NCI-H748 (cell line): ENCODE data around the gene KCNG1.
"Not testable (repeated sequence)": the region's sequence is repeated elsewhere in the genome, so short reads cannot be mapped to it uniquely, and the experiment has no call there.

Source experiments
- DNase-seq: peaks from one replicate; lab custom pipeline; 2025; ENCODE audit not compliant: unreplicated experiment; lab: John Stamatoyannopoulos, UW

KCNG1 gene, protein sequence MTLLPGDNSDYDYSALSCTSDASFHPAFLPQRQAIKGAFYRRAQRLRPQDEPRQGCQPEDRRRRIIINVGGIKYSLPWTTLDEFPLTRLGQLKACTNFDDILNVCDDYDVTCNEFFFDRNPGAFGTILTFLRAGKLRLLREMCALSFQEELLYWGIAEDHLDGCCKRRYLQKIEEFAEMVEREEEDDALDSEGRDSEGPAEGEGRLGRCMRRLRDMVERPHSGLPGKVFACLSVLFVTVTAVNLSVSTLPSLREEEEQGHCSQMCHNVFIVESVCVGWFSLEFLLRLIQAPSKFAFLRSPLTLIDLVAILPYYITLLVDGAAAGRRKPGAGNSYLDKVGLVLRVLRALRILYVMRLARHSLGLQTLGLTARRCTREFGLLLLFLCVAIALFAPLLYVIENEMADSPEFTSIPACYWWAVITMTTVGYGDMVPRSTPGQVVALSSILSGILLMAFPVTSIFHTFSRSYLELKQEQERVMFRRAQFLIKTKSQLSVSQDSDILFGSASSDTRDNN

DNA sequence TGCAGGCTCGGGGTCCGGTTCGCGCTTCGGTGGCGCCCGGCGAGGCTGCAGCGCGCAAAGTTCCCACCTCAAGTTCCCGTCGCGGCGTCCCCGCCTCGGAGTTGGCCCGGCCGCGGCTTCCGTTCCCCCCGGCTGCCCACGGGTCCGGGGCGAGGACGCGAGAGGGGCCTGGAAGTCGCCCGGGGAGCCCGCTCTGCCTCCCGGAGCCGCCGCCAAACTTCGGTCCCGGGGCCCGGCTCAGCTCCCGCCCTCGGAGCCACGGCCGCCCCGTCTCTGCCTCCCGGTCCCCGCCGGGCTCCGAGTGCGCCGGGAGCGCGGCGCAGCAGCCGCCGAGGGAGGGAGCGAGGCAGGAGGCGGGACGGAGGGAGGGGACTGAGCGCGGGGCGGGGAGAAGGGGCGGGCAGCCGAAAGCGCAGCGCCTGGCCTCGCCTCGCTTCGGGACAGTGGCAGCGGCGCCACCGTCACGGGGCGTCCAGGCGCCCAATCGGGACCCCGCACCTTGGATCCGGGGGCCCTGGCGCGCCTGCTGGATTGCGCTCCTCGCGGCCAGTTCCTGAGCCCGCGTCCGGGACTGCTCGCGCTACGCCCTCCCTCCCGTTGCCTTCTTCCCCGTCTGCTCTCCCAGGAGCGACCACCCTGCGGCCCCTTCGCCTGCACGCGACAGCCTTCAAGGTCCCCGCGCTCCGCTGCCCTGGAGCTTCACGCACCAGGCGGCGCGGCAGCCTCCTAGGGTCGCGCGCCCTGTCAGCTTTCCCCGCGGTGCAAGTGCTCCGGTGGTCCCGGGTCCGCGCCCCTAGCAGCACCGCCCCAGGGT lies at the start of gene KCNG1:
TSS of gene KCNG1 (minus strand) at position 305 of the 814 bp plus-strand sequence. CDS start 12,769 bp downstream, outside the sequence.
- peak; percentile 23 for DNase-seq

DNA sequence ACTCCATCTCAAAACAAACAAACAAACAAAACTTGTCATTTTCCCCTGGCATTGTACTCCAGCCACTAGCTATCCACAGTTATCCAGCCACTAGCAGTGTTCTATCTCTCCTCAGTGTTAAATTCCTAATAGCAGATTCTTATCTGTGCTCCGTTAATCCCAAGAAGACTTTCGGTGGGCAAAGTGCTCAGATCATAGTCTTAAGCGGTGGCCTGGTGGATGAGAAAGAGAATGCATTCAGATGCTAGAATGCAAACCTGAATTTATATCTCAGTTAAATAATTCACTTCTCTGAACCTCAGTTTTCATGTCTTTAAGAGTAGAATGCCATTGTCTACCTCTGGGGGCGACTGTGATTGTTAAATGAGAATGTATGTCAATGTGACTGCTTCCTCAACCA lies 47.7 kb upstream of the KCNG1 start:
- DNase-seq: no peak

DNA sequence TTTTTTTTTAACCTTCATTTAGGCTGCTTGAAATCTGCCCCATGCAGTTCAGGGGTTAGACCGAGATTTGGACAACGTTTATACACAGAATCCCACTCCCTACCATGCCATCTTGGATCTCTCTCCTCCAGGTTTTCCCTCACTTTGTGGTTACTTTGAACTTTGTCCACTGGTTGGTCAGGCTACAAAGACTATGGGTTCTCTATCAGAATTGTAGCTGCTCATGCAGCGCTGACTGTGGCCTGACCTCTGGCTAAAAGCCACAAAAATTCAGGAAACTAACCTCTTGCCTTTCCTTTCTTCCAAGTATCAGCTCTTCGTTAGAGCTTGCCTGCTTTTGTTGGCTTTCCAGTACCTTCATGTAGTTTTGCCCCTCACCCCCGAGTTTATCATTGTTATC lies 44.9 kb upstream of the KCNG1 start:
- DNase-seq: no peak

DNA sequence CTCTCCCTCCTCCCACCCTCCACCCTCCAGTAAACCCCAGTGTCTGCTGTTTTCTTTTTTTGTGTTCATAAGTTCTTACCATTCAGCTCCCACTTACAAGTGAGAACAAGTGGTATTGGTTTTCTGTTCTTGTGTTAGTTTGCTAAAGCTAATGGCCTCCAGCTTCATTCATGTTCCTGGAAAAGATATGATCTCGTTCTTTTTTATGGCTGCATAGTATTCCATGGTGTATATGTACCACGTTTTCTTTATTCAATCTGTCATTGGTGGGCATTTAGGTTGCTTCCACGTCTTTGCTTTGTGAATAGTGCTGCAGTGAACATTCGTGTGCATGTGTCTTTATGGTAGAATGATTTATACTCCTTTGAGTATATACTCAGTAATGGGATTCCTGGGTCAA lies 42.7 kb upstream of the KCNG1 start:
- no peak for DNase-seq

DNA sequence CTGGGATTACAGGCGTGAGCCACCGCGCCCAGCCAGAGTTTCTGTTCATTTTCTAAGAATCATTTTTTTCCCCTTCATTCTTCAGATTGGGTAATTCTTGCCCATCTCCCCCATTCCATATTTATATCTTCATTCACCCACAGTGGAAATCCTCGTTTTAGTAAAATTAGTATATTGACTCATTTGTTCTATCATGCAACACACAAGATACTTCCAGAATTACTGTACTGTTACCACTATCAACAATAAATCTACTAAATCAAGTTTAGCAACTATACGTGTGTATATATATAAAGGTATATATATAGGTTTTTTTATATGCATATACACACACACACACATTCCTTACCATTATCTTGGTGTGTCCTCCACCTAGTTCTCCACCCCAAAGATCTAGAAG lies 41.2 kb upstream of the KCNG1 start:
- no peak for DNase-seq

DNA sequence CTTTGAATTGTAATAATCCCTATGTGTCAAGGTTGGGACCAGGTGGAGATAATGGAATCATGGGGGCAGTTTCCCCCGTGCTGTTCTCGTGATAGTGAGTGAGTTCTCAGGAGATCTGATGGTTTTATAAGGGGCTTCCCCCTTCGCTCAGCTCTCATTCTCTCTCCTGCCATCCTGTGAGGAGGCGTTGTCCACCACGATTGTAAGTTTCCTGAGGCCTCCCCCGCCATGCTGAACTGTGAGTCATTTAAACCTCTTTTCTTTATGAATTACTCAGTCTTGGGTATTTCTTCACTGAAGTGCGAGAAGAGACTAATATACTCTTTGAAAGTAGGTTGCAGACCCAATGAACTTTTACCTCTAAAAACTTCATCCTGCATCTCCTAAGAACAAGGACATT lies 39.2 kb upstream of the KCNG1 start:
- DNase-seq: no peak

DNA sequence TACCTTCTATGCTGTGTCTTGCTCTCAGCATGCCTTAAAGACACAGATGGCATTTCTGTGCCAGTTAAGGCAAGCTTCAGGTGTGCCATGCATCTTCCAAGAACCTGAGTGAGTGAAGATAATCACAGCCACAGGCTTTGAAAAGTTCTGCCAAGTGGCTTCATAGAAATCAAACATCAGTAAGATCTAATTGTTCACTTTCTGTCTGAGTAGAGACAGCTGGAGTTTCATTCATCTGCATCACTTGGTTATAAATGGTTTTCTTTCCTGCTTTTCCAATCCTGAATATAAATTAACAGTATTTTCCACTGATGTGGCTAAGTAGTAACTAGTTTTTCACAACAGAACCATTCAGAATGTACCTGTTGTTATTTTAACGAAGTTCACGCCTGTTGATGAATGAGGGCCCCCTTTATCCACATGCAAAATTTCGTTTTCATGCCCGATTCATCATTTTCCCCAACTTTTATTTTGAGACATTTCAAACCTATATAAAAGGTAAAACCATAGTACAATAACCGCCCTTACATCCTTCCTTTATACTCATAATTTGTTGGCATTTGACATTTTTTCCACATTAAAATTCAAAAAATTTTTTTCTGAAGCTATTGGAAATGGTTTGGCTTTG lies 38.6 kb upstream of the KCNG1 start:
- DNase-seq: no peak

DNA sequence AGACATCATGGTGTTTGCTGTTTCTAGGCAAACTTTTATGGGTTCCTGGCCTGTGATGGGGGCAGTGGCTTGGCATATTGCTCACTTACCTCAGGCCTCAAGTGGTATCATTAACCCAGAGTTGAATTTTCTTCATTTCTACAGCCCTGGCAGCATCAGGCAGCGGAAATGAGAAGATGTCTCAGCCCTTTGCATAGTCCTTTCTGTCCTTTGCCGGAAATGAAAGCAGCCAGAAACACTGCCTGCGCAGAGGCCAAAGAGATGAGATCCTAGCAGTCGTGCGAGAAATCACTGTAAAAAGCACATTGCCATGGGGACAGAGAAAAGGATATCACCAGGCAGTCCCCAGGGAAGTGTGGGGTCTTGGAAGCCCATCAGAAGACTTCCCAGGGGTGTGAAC lies 37.4 kb upstream of the KCNG1 start:
- DNase-seq: no peak

DNA sequence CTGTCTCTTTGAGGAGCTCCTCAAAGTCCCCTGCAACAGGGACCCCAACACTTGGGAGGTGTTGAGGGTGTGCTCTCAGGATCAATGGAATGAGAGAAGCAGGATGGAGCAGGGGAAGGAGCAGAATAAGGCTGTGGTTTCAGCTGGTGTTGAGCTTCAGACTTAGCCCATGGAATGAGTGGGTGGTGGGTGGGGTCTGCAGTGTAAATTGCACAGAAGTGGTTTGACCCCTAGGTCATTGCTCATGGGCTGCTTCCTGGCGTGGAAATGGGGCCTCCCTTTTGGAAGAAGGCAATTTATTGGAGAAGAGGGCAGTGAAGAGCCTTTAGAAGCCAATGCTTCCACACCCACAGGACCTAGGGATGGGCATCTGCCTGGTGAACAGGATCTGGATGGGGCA lies 37.0 kb upstream of the KCNG1 start:
- DNase-seq: no peak

DNA sequence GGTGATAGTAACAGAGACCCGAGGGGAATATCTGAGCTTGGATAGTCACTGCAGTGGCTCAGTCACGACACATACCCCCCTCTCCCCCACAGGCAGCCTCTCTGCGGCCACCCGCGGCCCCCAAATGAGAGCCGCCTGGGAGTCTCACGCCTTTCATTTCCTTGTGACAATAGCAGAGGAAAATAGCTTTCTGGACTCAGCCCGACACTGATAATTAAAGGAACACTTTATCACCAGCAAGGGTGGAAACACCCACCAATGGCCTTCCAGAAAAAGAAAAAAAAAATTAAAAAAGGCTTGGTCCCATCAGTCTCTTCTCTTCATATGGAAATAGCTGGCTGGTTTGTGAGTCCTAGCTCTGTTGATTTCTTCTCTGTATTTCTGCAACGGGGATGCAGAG lies 35.1 kb upstream of the KCNG1 start:
- DNase-seq: no peak

DNA sequence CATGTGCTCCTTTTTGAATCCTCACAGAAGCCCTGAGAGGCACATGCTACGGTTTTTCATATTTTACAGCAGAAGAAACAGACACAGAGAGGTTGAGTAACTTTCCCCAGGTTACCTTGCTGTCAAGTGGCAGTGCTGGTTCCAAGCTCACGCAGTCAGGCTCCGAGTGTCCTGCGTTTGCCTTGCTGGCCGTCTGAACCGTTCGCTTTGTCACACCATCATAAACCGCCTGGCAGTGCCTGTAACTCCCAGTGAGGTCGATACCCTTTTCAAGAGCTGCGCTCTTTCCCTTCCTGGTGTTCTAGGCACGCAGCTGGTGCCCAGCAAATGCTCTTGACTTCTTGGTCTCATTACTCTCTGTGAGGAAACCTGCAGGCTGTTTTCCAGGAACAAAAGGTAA lies 31.3 kb upstream of the KCNG1 start:
- DNase-seq: peak; percentile 2

DNA sequence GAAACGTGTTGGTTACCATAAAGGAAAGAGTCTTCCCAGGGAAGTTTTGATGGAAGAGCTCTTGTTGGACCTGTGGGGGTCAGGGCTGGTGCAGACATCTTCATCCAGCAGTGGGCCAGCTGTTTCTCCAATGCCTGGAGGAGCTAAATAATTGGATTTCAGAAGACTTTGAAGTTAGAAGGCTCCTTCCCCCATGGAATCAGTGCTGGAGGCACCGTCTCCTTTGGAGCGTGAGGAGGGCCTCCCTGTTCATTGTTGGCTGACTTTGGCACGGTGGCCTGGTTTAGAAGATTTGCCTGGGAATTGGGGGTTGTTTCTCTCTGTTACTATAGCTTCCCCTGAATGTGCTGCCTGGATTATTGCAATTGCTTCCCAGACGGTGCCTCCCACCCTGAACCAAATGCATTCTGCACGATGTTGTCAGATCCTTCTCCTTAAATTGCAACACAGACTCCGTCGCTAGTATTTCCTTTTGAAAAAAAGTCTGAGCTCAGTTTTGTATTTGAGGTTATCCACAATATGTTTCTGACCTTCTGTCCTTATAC lies 27.7 kb upstream of the KCNG1 start:
- DNase-seq: no peak

DNA sequence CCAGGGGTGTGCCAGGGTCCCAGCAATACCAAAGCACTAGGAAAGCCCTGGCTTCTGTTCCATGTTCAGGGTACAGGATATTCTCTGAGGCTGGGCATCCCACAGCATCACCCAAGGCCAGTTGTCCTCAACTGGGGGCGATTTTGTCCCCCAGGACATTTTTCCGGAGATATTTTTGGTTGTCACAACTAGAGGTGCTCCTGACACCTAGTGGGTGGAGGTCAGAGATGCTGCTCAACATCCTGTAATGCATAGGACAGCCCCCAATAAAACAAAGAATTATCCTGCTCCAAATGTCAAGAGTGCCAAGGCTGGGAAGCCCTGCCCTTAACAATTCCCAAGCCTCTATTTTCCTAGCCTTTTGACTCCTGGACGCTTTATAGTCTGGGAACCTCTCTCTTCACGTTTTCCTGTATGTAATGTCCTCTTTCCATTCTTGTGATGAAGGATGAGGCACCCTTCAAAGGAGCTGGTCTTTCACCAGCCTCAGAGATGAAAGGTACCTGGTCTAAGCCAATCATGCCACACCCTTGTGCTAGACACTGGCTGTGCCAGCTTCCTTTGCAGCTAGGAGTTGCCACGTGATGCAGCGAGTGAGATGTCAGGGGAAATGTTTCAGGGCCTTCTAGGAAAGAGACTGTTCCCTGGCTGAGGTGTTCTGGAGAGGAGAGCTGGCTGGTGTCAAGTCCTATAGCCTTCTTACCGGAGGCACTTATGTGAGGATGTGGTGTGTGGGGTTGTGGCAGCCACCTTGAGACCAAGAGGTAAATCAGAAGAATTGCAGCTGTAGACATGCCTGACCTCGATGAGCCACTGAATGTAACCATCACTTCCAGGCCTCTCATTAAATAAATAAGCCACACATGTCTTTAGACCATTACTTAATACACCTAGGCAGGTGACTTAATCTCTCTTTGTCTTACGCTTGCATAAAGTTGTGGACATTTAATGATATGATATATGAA lies 23.4 kb upstream of the KCNG1 start:
- DNase-seq: no peak

DNA sequence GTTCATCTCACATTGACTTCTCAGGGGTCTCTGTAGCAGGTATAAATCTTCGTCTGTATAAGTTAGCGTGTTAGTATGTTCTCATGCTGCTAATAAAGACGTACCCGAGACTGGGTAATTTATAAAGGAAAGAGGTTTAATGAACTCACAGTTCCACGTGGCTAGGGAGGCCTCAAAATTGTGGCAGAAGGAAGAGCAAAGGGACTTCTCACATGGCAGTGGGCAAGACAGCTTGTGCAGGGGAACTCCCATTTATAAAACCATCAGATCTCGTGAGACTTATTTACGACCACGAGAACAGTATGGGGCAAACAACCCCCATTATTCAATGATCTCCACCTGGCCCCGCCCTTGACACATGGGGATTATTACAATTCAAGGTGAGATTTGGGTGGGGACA lies 22.6 kb upstream of the KCNG1 start:
- DNase-seq: not testable (repeated sequence)

DNA sequence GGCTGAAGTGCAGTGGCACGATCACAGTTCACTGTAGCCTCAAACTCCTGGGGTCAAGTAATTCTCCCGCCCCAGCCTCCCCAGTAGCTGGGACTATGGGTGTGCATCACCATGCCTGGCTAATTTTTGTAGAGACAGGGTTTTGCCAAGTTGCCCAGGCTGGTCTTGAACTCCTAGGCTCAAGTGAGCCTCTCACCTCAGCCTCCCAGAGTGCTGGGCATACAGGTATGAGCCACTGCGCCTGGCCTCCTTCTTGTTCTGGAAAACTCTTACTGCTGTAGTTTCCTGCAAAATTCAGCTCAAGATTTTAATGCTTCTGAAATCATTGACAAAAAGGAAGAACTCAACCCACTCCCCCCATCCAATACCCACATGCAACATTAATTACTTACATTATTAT lies 21.9 kb upstream of the KCNG1 start:
- DNase-seq: no peak

DNA sequence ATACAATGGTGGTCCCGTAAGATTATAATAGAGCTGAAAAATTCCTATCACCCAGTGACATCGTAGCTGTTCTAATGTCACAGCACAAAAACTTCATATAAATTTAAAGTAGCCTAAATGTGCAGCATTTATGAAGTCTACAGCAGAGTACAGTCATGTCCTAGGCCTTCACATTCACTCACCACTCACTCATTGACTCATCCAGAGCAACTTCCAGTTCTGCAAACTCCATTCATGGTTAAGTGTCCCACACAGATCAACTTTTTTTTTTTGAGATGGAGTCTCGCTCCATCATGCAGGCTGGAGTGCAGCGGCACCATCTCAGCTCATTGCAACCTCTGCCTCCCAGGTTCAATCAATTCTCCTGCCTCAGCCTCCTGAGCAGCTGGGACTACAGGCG lies 20.9 kb upstream of the KCNG1 start:
- no peak for DNase-seq

DNA sequence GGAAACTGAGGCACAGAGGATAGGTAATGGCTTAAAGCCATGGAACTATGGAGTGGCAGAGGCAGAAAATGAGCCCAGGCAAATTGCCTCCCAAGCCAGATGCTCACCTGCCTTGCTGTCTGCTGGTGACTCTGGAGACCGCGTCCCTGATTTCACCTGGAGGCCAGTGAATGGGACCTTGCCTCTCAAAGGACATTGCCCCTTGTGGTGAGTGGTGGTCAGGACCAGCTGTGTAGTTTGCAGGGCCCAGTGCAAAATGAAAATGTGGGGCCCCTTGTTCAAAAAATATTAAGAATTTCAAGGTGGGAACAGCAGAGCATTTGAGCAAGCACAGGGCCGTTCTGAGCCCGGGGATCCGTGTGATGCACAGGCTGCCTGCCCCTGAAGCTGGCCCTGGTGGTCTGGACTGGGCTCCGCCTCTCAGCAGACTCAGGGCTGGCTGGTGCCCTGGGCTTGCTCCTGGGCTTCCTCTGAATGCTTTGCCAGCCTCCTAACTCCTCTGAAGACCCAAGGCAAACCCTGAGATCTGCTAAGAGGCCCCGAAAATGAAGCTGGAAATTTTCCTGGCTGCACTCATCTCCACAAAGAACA lies 19.8 kb upstream of the KCNG1 start:
- no peak for DNase-seq

DNA sequence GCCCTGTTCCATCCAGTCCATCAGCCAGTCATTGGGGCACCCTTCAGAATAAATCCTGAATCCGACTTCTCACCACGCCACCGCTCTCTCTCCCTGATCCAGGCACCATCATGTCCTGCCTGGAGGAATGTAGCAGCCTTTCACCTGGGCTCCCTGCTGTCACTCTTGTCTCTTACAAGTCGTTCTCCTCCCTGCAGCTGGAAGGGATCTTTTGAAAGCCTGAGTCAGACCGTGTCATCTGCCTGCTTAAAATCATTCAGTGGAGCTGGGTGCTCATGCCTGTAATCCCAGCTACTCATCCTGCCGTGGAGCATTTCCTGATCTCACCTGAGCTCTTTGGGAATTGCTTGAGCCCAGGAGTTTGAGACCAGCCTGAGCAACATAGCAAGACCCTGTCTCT lies 19.2 kb upstream of the KCNG1 start:
- DNase-seq: no peak

DNA sequence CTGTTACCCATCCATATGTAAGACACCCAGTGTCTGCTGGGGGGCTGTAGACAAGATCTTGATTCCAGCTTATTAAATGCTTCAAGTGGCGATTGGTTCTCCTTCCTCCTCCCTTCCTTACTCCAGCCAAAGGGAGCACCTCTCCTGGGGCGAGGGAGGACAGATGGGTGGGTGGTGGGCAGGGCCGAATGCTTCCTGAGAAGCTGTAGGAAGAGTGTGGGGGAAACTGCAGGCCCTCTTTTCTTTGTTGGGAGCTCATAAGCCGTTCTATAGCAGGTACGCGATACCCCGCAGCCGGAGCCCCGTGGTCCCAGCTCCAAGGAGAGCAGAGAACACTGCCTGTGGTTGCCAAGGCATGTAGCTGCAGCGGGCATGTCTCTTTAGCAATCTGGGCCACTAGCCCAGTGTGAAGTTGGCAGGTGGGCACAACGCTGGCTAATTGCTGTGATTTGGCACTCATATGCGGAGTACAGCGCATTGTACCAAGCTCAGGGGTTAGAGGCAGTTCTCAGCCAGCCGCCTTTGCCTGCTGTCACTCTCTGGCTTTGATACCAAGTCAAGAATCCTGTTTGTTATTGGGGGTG lies 14.7 kb upstream of the KCNG1 start:
- DNase-seq: no peak
